Parathyroid adenoma (tissue), 2 donors: ENCODE results near the gene RASAL3.

Experiments
- H2AFZ ChIP-seq: fragments of 300-600 bp; sonication (generic); one replicate; pipeline ENCODE4 v1.7.0; 2017; ENCODE audit warnings: antibody characterized with exemption, mild to moderate bottlenecking
- H3K27ac ChIP-seq: fragments of 300-600 bp; sonication (generic); one replicate; pipeline ENCODE4 v1.7.0; 2017
- H3K27me3 ChIP-seq: fragments of 300-600 bp; sonication (generic); one replicate; pipeline ENCODE4 v1.7.0; 2017; ENCODE audit warnings: low read length; ENCODE audit not compliant: control insufficient read depth, insufficient read depth
- H3K36me3 ChIP-seq: fragments of 300-600 bp; sonication (generic); one replicate; pipeline ENCODE4 v1.7.0; 2017; ENCODE audit warnings: low read length; ENCODE audit not compliant: control insufficient read depth, insufficient read depth
- H3K4me1 ChIP-seq: fragments of 300-600 bp; sonication (generic); one replicate; pipeline ENCODE4 v1.7.0; 2017; ENCODE audit warnings: control low read depth
- H3K4me2 ChIP-seq: fragments of 300-600 bp; sonication (generic); one replicate; pipeline ENCODE4 v1.7.0; 2017; ENCODE audit warnings: low read length
- H3K4me3 ChIP-seq: fragments of 300-600 bp; sonication (generic); one replicate; pipeline ENCODE4 v1.7.0; 2017; ENCODE audit warnings: low read depth, low read length
- H3K79me2 ChIP-seq: fragments of 300-600 bp; sonication (generic); one replicate; pipeline ENCODE4 v1.7.0; 2017; ENCODE audit warnings: control low read depth
- H3K9ac ChIP-seq: fragments of 300-600 bp; sonication (generic); one replicate; pipeline ENCODE4 v1.7.0; 2017; ENCODE audit warnings: mild to moderate bottlenecking
- H3K9me3 ChIP-seq: fragments of 300-600 bp; sonication (generic); one replicate; pipeline ENCODE4 v1.7.0; 2017; ENCODE audit warnings: low read length; ENCODE audit not compliant: control insufficient read depth
- TF ChIP-seq, protein P1 (sequence below): fragments of 300-600 bp; sonication (generic); IDR thresholded peaks from one replicate; pipeline ENCODE4 v1.7.0; 2017; ENCODE audit warnings: antibody characterized with exemption, mild to moderate bottlenecking
- donor health status: primary hyperparathyroidism.

RASAL3 gene

DNA sequence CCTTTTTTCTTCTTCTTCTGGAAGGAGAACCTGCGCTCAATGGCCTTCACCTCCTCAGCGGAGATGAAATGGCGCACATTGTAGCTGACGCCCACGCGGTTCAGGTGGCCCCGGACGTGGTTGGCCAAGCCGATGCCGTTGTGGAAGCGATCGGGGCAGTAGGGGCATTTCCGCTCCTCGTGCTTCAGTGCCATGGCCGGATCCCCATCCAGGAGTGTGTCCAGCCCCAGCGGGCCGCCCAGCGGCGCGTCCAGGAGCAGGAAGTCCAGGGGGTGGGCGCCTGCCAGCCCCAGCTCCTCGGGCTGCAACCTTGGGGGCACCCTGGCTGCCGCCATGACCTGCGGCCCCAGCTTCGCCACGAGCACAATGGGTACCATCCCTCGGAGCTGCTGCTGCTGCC, 25.8 kb downstream of the RASAL3 start:
- no peak overlapping the region for H2AFZ ChIP-seq
- H3K9me3 ChIP-seq: no peaks in the 10 kb centered on the region
- H3K4me1 ChIP-seq: no peaks in the 10 kb centered on the region
- TF ChIP-seq, protein P1, sequence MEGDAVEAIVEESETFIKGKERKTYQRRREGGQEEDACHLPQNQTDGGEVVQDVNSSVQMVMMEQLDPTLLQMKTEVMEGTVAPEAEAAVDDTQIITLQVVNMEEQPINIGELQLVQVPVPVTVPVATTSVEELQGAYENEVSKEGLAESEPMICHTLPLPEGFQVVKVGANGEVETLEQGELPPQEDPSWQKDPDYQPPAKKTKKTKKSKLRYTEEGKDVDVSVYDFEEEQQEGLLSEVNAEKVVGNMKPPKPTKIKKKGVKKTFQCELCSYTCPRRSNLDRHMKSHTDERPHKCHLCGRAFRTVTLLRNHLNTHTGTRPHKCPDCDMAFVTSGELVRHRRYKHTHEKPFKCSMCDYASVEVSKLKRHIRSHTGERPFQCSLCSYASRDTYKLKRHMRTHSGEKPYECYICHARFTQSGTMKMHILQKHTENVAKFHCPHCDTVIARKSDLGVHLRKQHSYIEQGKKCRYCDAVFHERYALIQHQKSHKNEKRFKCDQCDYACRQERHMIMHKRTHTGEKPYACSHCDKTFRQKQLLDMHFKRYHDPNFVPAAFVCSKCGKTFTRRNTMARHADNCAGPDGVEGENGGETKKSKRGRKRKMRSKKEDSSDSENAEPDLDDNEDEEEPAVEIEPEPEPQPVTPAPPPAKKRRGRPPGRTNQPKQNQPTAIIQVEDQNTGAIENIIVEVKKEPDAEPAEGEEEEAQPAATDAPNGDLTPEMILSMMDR: no peak
- no peaks in the 10 kb centered on the region for H3K36me3 ChIP-seq
- H3K9ac ChIP-seq: no peak overlapping the region
- no peak overlapping the region for H3K27ac ChIP-seq
- no peaks in the 10 kb centered on the region for H3K79me2 ChIP-seq
- H3K4me3 ChIP-seq: no peak overlapping the region
- no peaks in the 10 kb centered on the region for H3K27me3 ChIP-seq
- H3K4me2 ChIP-seq: no peak overlapping the region

DNA sequence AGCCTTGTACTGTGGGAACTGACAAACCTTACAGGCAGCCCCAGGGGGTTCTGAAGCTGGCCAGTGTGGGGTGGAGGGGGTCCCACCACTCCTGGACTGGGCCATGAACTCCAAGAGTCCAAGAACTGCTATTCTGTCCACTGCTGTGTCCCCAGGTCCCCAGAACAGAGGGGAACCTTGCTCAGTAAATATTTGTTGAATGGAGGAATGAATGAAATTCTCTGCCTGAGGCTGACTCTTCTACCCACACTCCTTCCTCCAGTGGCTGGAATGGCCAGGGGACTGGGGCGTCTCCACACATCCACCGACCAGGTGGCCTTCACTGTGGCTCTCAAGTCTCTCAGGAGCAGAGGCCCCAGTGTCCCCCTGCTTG, 26.2 kb downstream of the RASAL3 start:
- Histone ChIP-seq H3K9ac (no peak overlapping the region), H2AFZ (no peak overlapping the region), H3K27ac (no peak overlapping the region), H3K27me3 (no peaks in the 10 kb centered on the region), H3K79me2 (no peaks in the 10 kb centered on the region), H3K36me3 (no peaks in the 10 kb centered on the region), H3K4me1 (no peaks in the 10 kb centered on the region), H3K4me3 (no peak overlapping the region), H3K9me3 (no peaks in the 10 kb centered on the region), H3K4me2 (no peak overlapping the region)
- TF ChIP-seq, protein P1: no peak

DNA sequence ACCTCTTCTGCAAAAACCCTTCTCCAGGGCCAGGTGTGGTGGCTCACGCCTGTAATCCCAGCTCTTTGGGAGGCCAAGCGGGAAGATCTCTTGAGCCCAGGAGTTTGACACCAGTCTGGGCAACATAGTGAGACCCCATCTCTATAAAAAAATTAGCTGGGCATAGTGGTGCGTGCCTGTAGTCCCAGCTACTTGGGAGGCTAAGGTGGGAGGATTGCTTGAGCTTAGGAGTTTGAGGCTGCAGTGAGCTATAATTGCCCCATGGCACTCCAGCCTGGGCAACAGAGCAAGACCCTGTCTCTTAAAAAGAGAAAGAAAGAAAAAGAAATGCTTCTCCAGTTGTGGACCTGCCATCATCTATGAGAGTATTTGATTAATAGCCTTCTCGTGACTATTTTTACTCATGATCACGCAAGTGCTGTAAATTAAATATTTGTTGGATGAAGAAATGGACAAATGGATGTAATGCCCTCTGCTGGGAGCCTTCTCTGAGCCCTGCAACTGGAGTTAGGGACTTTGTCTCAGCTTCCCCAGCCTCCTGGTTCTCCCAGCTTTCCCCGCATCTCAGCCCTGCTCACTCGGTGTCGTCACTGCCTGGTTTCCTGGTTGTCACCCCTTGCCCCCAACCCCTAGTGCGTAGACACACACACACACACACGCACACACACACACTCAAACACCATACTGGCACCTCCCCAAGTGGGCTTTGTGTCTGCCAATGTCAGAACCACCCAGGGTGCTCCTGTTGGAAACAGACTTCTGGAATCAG, 26.8 kb downstream of the RASAL3 start:
- no peak overlapping the region for H3K4me2 ChIP-seq
- H3K9me3 ChIP-seq: no peaks in the 10 kb centered on the region
- no peaks in the 10 kb centered on the region for H3K4me1 ChIP-seq
- no peak overlapping the region for H3K9ac ChIP-seq
- no peaks in the 10 kb centered on the region for H3K79me2 ChIP-seq
- TF ChIP-seq, protein P1: no peak
- H3K27me3 ChIP-seq: no peaks in the 10 kb centered on the region
- no peak overlapping the region for H3K27ac ChIP-seq
- no peaks in the 10 kb centered on the region for H3K36me3 ChIP-seq
- no peak overlapping the region for H3K4me3 ChIP-seq
- H2AFZ ChIP-seq: no peak overlapping the region

DNA sequence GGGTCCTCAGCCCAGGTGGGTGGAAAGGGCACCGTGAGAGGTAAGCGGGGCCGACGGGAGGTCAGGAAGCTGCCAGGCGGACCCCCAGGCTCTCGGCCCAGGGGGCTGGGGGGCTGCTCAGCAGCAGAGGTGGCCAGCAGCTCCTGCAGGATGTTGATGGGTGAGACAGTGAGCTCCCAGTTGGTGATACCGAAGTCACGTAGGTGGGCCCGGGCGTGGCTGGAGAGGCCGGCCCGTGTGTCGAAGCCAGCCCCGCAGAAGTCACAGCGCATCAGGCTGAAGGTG, 27.6 kb downstream of the RASAL3 start:
- Histone ChIP-seq H2AFZ (no peak overlapping the region), H3K27me3 (no peaks in the 10 kb centered on the region), H3K36me3 (no peaks in the 10 kb centered on the region), H3K4me1 (no peaks in the 10 kb centered on the region), H3K4me3 (no peak overlapping the region), H3K9me3 (no peaks in the 10 kb centered on the region), H3K9ac (no peak overlapping the region), H3K27ac (no peak overlapping the region), H3K79me2 (peaks cover 3% of the 10 kb centered on the region), H3K4me2 (no peak overlapping the region)
- TF ChIP-seq, protein P1: no peak
